ENCODE data around the gene PELI3. TPM values are rescaled to one million over a fixed set of nuclear protein-coding genes. Genes with fewer than 3 reads are reported as not detected.

PELI3 gene
- total RNA-seq, 1 donor from 2014 or later = 2.7 TPM

GRCh38 chr11:66443602-66444001, 23.1 kb upstream of the PELI3 start:
- Mint-ChIP-seq H3K9me3 (no peaks in the 10 kb centered on the region), H3K4me3 (no peak overlapping the region), H3K27me3 (ENCODE audit: insufficient read depth, low read depth) (peaks cover 7% of the 10 kb centered on the region), H3K4me1 (peaks cover 4% of the 10 kb centered on the region), H3K27ac (no peak overlapping the region), H3K36me3 (no peaks in the 10 kb centered on the region)
- H2AFZ ChIP-seq (replicated peaks) = no peak overlapping the region
- H3K9ac ChIP-seq = no peak overlapping the region
- H3K9me3 ChIP-seq (ENCODE audit: low read depth) = no peaks in the 10 kb centered on the region
- H3K79me2 ChIP-seq (ENCODE audit: low read depth) = no peaks in the 10 kb centered on the region
- no peak overlapping the region for H3K4me2 ChIP-seq
- H3K36me3 ChIP-seq = no peaks in the 10 kb centered on the region
- no peak overlapping the region for H3K27ac ChIP-seq
- no peak overlapping the region for H3K4me3 ChIP-seq
- no peaks in the 10 kb centered on the region for H3K27me3 ChIP-seq
- no peaks in the 10 kb centered on the region for H3F3A ChIP-seq (ENCODE audit: low read depth)
- DNase-seq (ENCODE audit: low spot score) = no peak
- H3K4me1 ChIP-seq = no peaks in the 10 kb centered on the region
- H4K20me1 ChIP-seq (ENCODE audit: low read depth) = no peaks in the 10 kb centered on the region
- TF ChIP-seq EZH2phosphoT487 (IDR thresholded peaks at IDR 0.05) (no peak), EZH2 (IDR thresholded peaks at IDR 0.05) (no peak)
- TF ChIP-seq, protein P1, sequence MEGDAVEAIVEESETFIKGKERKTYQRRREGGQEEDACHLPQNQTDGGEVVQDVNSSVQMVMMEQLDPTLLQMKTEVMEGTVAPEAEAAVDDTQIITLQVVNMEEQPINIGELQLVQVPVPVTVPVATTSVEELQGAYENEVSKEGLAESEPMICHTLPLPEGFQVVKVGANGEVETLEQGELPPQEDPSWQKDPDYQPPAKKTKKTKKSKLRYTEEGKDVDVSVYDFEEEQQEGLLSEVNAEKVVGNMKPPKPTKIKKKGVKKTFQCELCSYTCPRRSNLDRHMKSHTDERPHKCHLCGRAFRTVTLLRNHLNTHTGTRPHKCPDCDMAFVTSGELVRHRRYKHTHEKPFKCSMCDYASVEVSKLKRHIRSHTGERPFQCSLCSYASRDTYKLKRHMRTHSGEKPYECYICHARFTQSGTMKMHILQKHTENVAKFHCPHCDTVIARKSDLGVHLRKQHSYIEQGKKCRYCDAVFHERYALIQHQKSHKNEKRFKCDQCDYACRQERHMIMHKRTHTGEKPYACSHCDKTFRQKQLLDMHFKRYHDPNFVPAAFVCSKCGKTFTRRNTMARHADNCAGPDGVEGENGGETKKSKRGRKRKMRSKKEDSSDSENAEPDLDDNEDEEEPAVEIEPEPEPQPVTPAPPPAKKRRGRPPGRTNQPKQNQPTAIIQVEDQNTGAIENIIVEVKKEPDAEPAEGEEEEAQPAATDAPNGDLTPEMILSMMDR (IDR thresholded peaks at IDR 0.05) = no peak

- H3K4me1 Mint-ChIP-seq = no peaks in the 10 kb centered on the region
- no peak overlapping the region for H3K4me3 ChIP-seq
- no peak overlapping the region for H2AFZ ChIP-seq (replicated peaks)
- H3K27me3 Mint-ChIP-seq (ENCODE audit: insufficient read depth, low read depth) = peaks cover 3% of the 10 kb centered on the region
- H3K27ac ChIP-seq = no peak overlapping the region
- no peaks in the 10 kb centered on the region for H3K79me2 ChIP-seq (ENCODE audit: low read depth)
- no peaks in the 10 kb centered on the region for H3K9me3 Mint-ChIP-seq
- H3K27ac Mint-ChIP-seq = no peak overlapping the region
- no peak for DNase-seq (ENCODE audit: low spot score)
- no peak overlapping the region for H3K9ac ChIP-seq
- no peaks in the 10 kb centered on the region for H3K36me3 Mint-ChIP-seq
- H3F3A ChIP-seq (ENCODE audit: low read depth) = no peaks in the 10 kb centered on the region
- H3K9me3 ChIP-seq (ENCODE audit: low read depth) = no peaks in the 10 kb centered on the region
- TF ChIP-seq EZH2 (IDR thresholded peaks at IDR 0.05) (no peak), EZH2phosphoT487 (IDR thresholded peaks at IDR 0.05) (no peak)
- TF ChIP-seq, protein P1 (IDR thresholded peaks at IDR 0.05) = no peak
- no peaks in the 10 kb centered on the region for H3K27me3 ChIP-seq
- H4K20me1 ChIP-seq (ENCODE audit: low read depth) = no peaks in the 10 kb centered on the region
- no peak overlapping the region for H3K4me2 ChIP-seq
- H3K36me3 ChIP-seq = no peaks in the 10 kb centered on the region
- H3K4me1 ChIP-seq = no peaks in the 10 kb centered on the region
- no peak overlapping the region for H3K4me3 Mint-ChIP-seq
Observed at GRCh38 chr11:66447012-66447411, 19.7 kb upstream of the PELI3 start.

DNA sequence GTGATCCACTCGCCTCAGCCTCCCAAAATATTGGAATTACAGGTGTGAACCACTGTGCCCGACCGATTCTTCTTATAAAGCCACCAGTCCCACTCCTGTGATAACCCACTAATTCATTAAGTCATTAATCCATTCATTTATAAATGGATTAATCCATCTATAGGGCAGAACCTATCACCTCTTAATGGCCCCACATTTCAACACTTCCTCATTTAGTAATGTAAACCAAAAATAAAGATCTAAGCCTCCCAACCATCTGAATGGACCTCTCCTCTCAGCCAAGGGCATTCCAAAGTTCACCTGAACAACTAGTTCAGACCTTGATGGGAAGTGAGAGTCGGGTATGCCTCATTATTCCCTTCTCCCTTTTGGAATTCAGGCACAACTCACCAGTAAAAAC, 18.2 kb upstream of the PELI3 start:
- H3K4me3 ChIP-seq = no peak overlapping the region
- H3K9me3 Mint-ChIP-seq = peaks cover 2% of the 10 kb centered on the region
- H3K4me1 Mint-ChIP-seq = no peaks in the 10 kb centered on the region
- H3K27me3 ChIP-seq = no peaks in the 10 kb centered on the region
- no peaks in the 10 kb centered on the region for H3K36me3 Mint-ChIP-seq
- H3K4me1 ChIP-seq = no peaks in the 10 kb centered on the region
- H4K20me1 ChIP-seq (ENCODE audit: low read depth) = no peaks in the 10 kb centered on the region
- no peak for DNase-seq (ENCODE audit: low spot score)
- no peaks in the 10 kb centered on the region for H3K36me3 ChIP-seq
- peaks cover 3% of the 10 kb centered on the region for H3K27me3 Mint-ChIP-seq (ENCODE audit: insufficient read depth, low read depth)
- no peaks in the 10 kb centered on the region for H3F3A ChIP-seq (ENCODE audit: low read depth)
- no peak overlapping the region for H3K27ac ChIP-seq
- H3K4me3 Mint-ChIP-seq = no peak overlapping the region
- H3K9me3 ChIP-seq (ENCODE audit: low read depth) = no peaks in the 10 kb centered on the region
- H3K9ac ChIP-seq = no peak overlapping the region
- no peaks in the 10 kb centered on the region for H3K79me2 ChIP-seq (ENCODE audit: low read depth)
- no peak overlapping the region for H3K4me2 ChIP-seq
- no peak overlapping the region for H3K27ac Mint-ChIP-seq
- TF ChIP-seq EZH2 (IDR thresholded peaks at IDR 0.05) (no peak), EZH2phosphoT487 (IDR thresholded peaks at IDR 0.05) (no peak)
- TF ChIP-seq, protein P1 (IDR thresholded peaks at IDR 0.05) = no peak
- no peak overlapping the region for H2AFZ ChIP-seq (replicated peaks)
